ENCODE results near the gene BOK. TPM values are rescaled to one million over a fixed set of nuclear protein-coding genes. Genes with fewer than 3 reads are reported as not detected.

The BOK gene
- polyA plus RNA-seq, 1 donor from 2014 or later = 2.3 TPM

DNA sequence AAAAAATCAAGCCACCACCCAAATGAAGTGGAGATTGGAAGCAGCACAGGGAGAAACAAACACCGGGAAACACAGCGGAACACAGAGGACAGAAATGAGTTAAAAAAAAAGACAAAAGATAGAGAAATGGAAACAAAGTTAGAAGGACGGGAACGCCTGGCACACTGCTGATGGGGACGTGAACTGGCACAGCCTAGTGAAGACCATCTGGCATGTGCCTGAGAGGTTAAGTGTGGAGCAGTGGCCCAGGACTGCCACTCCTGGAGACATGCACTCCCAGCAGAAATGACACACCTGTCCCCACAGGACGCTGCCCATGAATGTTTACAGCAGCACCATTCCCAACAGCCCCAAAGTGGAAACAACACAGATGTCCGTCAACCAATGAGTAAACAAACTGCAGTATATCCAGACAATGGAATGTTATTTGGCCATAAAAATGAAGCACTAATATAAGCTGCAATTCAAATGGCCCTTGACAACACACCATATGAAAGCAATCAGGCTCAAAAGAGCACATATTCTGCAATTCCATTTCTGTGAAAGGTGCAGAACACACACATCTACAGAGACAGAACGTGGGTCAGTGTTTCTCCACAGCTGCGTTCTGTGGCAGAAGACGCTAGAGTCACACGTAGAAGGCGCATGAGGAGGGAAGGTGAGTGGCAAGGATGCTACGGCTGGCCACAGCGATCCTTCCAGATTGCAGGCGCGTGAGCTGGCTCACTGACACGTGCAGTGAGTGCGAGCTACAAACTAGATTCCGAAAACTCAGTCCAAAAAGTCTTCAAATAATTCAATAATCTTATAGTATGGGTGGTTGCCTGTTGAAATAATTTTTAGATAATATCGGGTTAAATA lies 53.8 kb downstream of the BOK start:
- no peaks in the 10 kb centered on the region for H3K36me3 ChIP-seq (ENCODE audit: insufficient read depth, low read length)
- no peaks in the 10 kb centered on the region for H3K9me2 ChIP-seq (ENCODE audit: insufficient read depth, low read length)
- no peaks in the 10 kb centered on the region for H3F3A ChIP-seq (ENCODE audit: insufficient read depth, low read length, poor library complexity, severe bottlenecking)
- no peak overlapping the region for H3K9ac ChIP-seq (ENCODE audit: low read length)
- no peaks in the 10 kb centered on the region for H3K27me3 ChIP-seq (ENCODE audit: insufficient read depth, low read depth, low read length)
- H3K27ac ChIP-seq (ENCODE audit: low read length) = no peak overlapping the region
- no peaks in the 10 kb centered on the region for H3K9me3 ChIP-seq (ENCODE audit: low read length)
- H2AFZ ChIP-seq (ENCODE audit: low read depth, low read length) = no peak overlapping the region
- no peak overlapping the region for H3K4me2 ChIP-seq (ENCODE audit: low read length)
- no peak for TF ChIP-seq SMC3 (conservative IDR thresholded peaks at IDR 0.05; ENCODE audit: poor library complexity)
- no peak for TF ChIP-seq TAF1 (IDR thresholded peaks at IDR 0.05; ENCODE audit: low read depth)
- no peak for TF ChIP-seq MXI1 (conservative IDR thresholded peaks at IDR 0.05; ENCODE audit: poor library complexity, severe bottlenecking)
- TF ChIP-seq, protein P1, sequence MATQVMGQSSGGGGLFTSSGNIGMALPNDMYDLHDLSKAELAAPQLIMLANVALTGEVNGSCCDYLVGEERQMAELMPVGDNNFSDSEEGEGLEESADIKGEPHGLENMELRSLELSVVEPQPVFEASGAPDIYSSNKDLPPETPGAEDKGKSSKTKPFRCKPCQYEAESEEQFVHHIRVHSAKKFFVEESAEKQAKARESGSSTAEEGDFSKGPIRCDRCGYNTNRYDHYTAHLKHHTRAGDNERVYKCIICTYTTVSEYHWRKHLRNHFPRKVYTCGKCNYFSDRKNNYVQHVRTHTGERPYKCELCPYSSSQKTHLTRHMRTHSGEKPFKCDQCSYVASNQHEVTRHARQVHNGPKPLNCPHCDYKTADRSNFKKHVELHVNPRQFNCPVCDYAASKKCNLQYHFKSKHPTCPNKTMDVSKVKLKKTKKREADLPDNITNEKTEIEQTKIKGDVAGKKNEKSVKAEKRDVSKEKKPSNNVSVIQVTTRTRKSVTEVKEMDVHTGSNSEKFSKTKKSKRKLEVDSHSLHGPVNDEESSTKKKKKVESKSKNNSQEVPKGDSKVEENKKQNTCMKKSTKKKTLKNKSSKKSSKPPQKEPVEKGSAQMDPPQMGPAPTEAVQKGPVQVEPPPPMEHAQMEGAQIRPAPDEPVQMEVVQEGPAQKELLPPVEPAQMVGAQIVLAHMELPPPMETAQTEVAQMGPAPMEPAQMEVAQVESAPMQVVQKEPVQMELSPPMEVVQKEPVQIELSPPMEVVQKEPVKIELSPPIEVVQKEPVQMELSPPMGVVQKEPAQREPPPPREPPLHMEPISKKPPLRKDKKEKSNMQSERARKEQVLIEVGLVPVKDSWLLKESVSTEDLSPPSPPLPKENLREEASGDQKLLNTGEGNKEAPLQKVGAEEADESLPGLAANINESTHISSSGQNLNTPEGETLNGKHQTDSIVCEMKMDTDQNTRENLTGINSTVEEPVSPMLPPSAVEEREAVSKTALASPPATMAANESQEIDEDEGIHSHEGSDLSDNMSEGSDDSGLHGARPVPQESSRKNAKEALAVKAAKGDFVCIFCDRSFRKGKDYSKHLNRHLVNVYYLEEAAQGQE (IDR thresholded peaks at IDR 0.05; ENCODE audit: borderline replicate concordance) = no peak
- no peaks in the 10 kb centered on the region for H4K20me1 ChIP-seq (ENCODE audit: insufficient read depth)
- H3K4me3 ChIP-seq (ENCODE audit: low read length) = no peak overlapping the region
- no peaks in the 10 kb centered on the region for H3K79me2 ChIP-seq (replicated peaks; ENCODE audit: insufficient read depth, low read length)

DNA sequence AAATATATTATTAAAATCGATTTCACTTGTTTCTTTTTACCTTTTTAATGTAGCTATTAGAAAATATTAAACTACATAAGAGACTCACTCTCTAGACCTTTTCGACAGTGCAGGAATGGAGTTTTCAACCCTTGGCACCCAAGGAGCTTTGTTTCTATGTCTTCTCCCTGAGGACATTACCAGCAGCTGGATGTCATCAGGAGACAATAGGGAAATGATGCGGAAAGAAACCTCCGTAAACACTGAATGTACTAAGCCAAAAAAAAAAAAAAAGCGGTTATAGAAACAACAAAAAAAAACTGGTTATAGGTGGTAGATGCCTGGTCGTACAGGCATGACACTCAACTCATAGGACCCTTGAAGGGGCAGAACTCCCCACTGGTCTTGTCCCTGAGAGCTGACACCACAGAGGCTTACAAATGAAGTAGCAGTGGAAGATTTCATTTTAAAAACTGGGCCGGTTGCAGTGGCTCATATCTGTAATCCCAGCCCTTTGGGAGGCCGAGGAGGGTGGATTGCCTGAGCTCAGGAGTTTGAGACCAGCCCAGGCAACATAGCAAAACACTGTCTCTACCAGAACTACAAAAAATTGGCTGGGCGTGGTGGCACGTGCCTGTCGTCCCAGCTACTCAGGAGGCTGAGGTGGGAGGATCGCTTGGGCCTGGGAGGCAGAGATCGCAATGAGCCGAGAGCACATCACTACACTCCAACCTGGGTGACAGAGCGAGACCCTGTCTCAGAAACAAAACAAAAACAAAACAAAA lies 54.7 kb downstream of the BOK start:
- Histone ChIP-seq H3K79me2 (replicated peaks; ENCODE audit: insufficient read depth, low read length) (no peaks in the 10 kb centered on the region), H3K27me3 (ENCODE audit: insufficient read depth, low read depth, low read length) (no peaks in the 10 kb centered on the region), H3K9me2 (ENCODE audit: insufficient read depth, low read length) (no peaks in the 10 kb centered on the region), H4K20me1 (ENCODE audit: insufficient read depth) (no peaks in the 10 kb centered on the region), H2AFZ (ENCODE audit: low read depth, low read length) (no peak overlapping the region), H3K4me3 (ENCODE audit: low read length) (no peak overlapping the region), H3F3A (ENCODE audit: insufficient read depth, low read length, poor library complexity, severe bottlenecking) (no peaks in the 10 kb centered on the region), H3K4me2 (ENCODE audit: low read length) (no peak overlapping the region), H3K9me3 (ENCODE audit: low read length) (no peaks in the 10 kb centered on the region), H3K36me3 (ENCODE audit: insufficient read depth, low read length) (peaks cover 4% of the 10 kb centered on the region), H3K9ac (ENCODE audit: low read length) (no peak overlapping the region), H3K27ac (ENCODE audit: low read length) (no peak overlapping the region)
- TF ChIP-seq RAD21 (conservative IDR thresholded peaks at IDR 0.05) (no peak), MXI1 (conservative IDR thresholded peaks at IDR 0.05; ENCODE audit: poor library complexity, severe bottlenecking) (no peak), POLR2AphosphoS5 (IDR thresholded peaks at IDR 0.05) (no peak), EP300 (conservative IDR thresholded peaks at IDR 0.05; ENCODE audit: poor library complexity, severe bottlenecking) (no peak), SMC3 (conservative IDR thresholded peaks at IDR 0.05; ENCODE audit: poor library complexity) (no peak), EZH2 (IDR thresholded peaks at IDR 0.05; ENCODE audit: borderline replicate concordance, insufficient read depth, low read length, poor library complexity, severe bottlenecking) (no peak), TAF1 (IDR thresholded peaks at IDR 0.05; ENCODE audit: low read depth) (no peak)
- TF ChIP-seq, protein P1 (IDR thresholded peaks at IDR 0.05; ENCODE audit: borderline replicate concordance) = no peak
- TF ChIP-seq, protein P2, sequence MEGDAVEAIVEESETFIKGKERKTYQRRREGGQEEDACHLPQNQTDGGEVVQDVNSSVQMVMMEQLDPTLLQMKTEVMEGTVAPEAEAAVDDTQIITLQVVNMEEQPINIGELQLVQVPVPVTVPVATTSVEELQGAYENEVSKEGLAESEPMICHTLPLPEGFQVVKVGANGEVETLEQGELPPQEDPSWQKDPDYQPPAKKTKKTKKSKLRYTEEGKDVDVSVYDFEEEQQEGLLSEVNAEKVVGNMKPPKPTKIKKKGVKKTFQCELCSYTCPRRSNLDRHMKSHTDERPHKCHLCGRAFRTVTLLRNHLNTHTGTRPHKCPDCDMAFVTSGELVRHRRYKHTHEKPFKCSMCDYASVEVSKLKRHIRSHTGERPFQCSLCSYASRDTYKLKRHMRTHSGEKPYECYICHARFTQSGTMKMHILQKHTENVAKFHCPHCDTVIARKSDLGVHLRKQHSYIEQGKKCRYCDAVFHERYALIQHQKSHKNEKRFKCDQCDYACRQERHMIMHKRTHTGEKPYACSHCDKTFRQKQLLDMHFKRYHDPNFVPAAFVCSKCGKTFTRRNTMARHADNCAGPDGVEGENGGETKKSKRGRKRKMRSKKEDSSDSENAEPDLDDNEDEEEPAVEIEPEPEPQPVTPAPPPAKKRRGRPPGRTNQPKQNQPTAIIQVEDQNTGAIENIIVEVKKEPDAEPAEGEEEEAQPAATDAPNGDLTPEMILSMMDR (IDR thresholded peaks at IDR 0.05; ENCODE audit: poor library complexity, severe bottlenecking) = no peak

All from neural cell (in vitro differentiated cells).